Lower leg skin (tissue), 4 donors: Measurements from ENCODE around the gene STK33. TPM values are rescaled to one million over a fixed set of nuclear protein-coding genes. Genes with fewer than 3 reads are reported as not detected.

Experiments
- DNase-seq, 2 donors: peaks; one replicate each; pipeline ENCODE4 v3.0.0-alpha.2; 2019; ENCODE audit warnings: low spot score in 2 of 2
- H3K4me3 ChIP-seq: fragments of 200-600 bp; sonication (generic); 2 replicates; pipeline ENCODE4 v1.5.1; 2017; ENCODE audit warnings: mild to moderate bottlenecking, low read depth; ENCODE audit not compliant: poor library complexity, severe bottlenecking
- POLR2A ChIP-seq, 2 donors: fragments of 450-650 bp; IDR thresholded peaks; one replicate each; pipeline ENCODE4 v1.6.1; 2016 to 2017; ENCODE audit warnings: antibody characterized with exemption in 2 of 2, mild to moderate bottlenecking in 1 of 2, moderate library complexity in 1 of 2
- WGBS, 2 donors: methylation state at CpG; one replicate each; pipeline ENCODE4 v1.1.5; 2018; 5-methylcytosine and 5-hydroxymethylcytosine counted together
- intact Hi-C: fragments of 100-400 bp; cut with DNase I; formaldehyde crosslinking; loops from one replicate; pipeline ENCODE4 v1.15.0; 2023; ENCODE audit warnings: low total_unique reads
- total RNA-seq, 4 donors: library from RNA; depleted of rRNA; stranded (reverse); fragments of >200 nt; gene quantifications; one replicate each; pipeline ENCODE4 v1.1.0, GENCODE V29; 2016
- TF ChIP-seq, protein P1 (sequence below), 3 donors: fragments of 450-650 bp; IDR thresholded peaks; one replicate each; pipeline ENCODE4 v1.5.1; 2016; ENCODE audit warnings: antibody characterized with exemption in 3 of 3, mild to moderate bottlenecking in 3 of 3, moderate library complexity in 2 of 3

STK33 gene
- total RNA-seq, 4 donors from 2014 or later = 0.23 to 6.5 (median 0.29) TPM; not detected in 1

DNA sequence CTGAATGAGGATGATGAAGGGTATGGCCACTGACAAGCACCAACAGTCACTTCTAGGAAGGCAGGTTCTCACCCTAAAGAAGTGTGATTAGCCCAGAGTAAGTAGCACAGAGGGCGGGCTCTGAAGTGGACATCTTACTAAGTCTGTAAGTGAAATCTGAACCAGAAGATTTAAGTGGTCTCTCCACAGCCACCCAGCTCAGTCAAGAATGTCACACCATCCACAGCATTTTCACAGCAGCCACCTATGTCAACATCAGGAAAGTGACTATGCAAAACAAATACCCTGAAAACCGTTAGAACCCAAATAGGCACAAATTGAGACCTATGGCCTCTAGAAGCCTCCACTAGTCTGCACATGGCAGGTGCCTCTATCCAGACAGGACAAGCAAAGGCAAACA, 23.0 kb upstream of the STK33 start:
- intact Hi-C loops = no loop called here
- no peak for DNase-seq
- 87 to 88% methylated on average over 2 of the region's 2 CpGs for WGBS, 2 donors
- TF ChIP-seq POLR2A (IDR thresholded peaks at IDR 0.05) = no peak
- H3K4me3 ChIP-seq = no peak overlapping the region

DNA sequence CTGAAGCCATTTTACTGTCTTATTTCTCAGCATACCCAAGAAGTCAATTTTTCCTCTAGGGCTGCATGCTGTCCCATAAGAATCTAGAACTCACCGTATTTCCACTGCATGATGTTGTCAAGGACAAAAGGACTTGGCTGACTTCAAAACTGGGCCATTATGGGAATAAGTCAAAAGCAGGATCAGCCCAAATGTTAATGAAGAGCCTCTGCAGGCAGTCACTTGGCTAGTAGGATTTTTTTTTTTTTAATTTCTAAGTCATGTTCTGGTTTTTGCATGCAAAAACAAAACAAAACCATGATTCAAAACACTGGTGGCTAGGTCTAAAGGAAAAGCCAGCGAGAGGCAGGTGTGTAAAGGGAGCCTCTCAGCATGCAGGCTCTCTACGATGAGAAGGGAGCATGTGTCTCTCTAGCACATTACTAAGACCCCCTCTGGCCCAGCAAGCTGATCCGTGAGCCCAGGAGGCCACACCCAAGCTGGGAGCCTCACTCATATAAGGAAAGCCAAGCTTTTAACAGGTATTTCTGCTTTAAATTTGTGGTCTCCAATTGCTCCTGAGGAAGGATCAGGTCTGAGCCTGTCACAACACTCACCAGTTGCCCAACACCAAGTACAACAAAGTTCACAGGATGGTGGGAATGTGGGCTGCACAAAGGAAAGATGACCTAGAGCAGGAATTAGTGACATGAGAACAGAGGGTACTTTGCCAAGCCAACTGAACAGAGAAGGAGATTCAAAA, 21.4 kb upstream of the STK33 start:
- intact Hi-C loops = no loop called here
- TF ChIP-seq, protein P1, sequence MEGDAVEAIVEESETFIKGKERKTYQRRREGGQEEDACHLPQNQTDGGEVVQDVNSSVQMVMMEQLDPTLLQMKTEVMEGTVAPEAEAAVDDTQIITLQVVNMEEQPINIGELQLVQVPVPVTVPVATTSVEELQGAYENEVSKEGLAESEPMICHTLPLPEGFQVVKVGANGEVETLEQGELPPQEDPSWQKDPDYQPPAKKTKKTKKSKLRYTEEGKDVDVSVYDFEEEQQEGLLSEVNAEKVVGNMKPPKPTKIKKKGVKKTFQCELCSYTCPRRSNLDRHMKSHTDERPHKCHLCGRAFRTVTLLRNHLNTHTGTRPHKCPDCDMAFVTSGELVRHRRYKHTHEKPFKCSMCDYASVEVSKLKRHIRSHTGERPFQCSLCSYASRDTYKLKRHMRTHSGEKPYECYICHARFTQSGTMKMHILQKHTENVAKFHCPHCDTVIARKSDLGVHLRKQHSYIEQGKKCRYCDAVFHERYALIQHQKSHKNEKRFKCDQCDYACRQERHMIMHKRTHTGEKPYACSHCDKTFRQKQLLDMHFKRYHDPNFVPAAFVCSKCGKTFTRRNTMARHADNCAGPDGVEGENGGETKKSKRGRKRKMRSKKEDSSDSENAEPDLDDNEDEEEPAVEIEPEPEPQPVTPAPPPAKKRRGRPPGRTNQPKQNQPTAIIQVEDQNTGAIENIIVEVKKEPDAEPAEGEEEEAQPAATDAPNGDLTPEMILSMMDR (IDR thresholded peaks at IDR 0.05) = no peak
- TF ChIP-seq POLR2A (IDR thresholded peaks at IDR 0.05) = no peak
- WGBS, 2 donors = 61 to 80% methylated on average over 4 of the region's 4 CpGs
- DNase-seq = no peak
- no peak overlapping the region for H3K4me3 ChIP-seq

DNA sequence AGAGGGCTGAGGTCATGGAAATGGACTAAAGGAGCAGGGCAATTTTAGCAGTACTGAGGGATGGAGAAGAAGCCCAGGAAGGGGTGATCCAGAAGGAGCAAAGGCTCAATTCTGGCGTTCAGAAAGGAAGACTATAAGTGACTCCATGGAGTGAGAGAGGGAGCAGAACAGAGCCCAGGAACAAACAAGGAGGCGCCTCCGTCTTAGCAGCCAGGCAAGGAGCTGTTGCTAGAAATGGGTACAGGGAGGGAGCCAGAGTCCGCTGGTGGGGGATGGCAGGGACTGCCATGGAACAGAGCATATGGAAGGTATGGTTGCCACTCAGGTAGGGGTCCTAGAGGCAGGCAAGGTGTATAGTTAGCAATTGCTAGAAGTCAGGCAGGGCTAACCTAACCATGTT, 20.5 kb upstream of the STK33 start:
- no peak overlapping the region for H3K4me3 ChIP-seq
- intact Hi-C loops = no loop called here
- DNase-seq = no peak
- no peak for TF ChIP-seq POLR2A (IDR thresholded peaks at IDR 0.05)
- TF ChIP-seq, protein P1 (IDR thresholded peaks at IDR 0.05) = no peak
- 94 to 97% methylated on average over 4 of the region's 4 CpGs for WGBS, 2 donors

DNA sequence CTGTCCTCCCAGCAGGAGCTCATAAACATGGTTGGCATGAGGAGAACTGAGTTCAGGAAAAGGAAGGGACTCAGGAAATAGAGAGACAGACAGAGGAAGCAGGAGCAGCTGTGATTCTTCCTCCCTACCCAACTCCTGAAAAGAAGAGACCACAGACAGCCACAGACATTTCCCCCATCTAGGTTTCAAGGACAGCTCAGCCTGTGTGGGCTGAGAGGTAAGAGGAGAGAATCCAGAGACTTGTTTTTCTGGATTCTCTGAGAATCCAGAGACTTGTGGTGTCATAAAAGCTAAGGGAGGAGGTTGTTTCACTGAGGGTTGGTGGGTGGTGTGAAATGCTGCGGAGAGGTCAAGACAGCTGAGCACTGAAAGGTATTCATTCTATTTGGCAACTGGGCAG, 19.0 kb upstream of the STK33 start:
- DNase-seq = no peak
- no peak for TF ChIP-seq POLR2A (IDR thresholded peaks at IDR 0.05)
- TF ChIP-seq, protein P1 (IDR thresholded peaks at IDR 0.05) = no peak
- intact Hi-C loops = no loop called here
- H3K4me3 ChIP-seq = no peak overlapping the region
- WGBS, 2 donors = 71 to 96% methylated on average over 1 of the region's 1 CpG

DNA sequence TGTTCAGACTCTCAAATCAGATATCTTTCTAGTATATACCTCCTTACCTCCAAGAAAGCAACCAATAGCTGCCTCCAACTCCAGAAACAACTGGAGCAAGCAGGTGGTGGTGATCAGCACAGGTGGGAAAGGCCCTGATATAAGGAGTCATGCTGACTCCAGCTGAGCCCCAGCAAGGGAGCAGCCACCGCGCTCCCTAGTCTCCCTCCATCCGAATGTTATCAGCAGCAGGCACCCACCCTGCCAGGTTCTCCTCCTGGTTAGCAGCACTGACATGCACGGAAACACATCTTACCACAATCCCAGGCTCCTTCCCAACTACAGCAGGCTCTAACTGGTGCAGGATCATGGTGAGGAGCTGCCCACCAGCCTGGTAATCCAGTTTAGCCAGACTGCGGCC, 18.5 kb upstream of the STK33 start:
- intact Hi-C loops = no loop called here
- no peak overlapping the region for H3K4me3 ChIP-seq
- DNase-seq = no peak
- TF ChIP-seq, protein P1 (IDR thresholded peaks at IDR 0.05) = no peak
- TF ChIP-seq POLR2A (IDR thresholded peaks at IDR 0.05) = no peak
- 70 to 83% methylated on average over 5 of the region's 5 CpGs for WGBS, 2 donors

DNA sequence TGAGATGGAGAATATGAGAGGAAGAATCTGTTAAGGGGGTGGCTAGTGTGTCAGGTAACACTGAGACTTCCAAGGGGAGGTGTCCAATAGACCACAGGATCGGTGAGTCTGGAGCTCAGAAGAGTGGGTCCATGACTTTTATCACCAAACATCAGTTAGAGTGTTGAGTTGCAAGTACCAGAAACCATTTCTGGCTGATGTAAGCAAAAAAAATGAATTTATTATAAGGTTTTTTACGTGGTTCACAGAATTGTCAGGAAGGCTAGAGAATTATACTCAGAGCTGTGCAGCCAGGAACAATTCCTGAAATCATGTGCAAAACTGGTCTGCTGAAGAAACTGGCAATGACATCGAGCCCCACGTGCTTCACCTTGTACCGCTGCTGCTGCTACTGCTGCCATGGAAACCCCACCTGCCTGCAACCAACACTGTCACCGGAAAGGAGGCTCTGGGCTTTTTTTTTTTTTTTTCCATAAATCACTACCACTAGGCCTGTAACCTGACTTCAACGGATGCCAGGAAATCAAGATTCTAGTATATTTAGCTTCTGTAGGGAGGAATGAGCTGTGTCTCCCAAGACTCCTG, 16.6 kb upstream of the STK33 start:
- TF ChIP-seq, protein P1 (IDR thresholded peaks at IDR 0.05) = no peak
- no peak for TF ChIP-seq POLR2A (IDR thresholded peaks at IDR 0.05)
- H3K4me3 ChIP-seq = no peak overlapping the region
- DNase-seq = no peak
- intact Hi-C loops = no loop called here
- 35 to 48% methylated on average over 7 of the region's 7 CpGs for WGBS, 2 donors
